ENCODE data around the gene LRP5.
"Not testable (repeated sequence)": the region's sequence is repeated elsewhere in the genome, so short reads cannot be mapped to it uniquely, and the experiment has no call there.

The LRP5 gene

DNA sequence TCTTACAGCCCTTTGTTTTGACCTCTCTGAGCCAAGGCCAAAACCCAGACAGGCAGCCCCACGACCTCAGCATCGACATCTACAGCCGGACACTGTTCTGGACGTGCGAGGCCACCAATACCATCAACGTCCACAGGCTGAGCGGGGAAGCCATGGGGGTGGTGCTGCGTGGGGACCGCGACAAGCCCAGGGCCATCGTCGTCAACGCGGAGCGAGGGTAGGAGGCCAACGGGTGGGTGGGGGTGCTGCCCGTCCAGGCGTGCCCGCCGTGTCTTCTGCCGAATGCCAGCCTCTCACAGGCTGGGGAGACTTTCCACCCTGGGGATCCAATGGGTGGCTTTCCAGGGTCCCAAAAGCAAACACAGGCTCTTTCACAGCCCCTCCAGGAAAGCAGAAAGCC, 111.1 kb downstream of the LRP5 start:
- no peak for DNase-seq (ENCODE audit: low read depth in 3 of 3)

DNA sequence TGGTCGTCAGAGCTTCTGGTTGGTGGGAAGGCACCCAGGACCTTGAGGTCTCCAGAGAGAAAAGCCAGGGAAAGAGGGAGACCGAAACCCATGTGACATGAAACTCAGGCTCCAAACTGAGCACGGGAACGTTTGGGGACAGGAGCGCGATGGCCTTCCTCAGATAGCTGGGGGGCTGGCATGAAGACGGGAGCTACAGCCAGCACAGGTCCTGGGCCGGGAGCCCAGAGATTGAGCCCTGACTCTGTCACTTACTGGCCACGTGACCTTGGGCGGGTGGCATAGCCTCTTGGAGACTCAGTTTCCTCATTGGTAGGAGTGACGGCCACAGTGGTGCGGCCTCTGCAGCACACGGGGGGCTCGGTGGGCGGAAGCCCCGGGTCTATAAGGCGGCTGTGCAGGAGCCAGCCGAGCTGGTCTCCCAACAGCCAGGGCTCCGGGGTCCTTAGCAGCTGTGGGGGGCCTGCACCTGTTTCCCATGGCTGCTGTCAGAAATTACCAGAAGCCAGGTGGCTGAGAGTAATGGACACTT, 111.8 kb downstream of the LRP5 start:
- no peak for DNase-seq (ENCODE audit: low read depth in 3 of 3)

GRCh38 chr11:68424981-68425865, 112.8 kb downstream of the LRP5 start:
- DNase-seq (ENCODE audit: low read depth in 3 of 3), result no peak

DNA sequence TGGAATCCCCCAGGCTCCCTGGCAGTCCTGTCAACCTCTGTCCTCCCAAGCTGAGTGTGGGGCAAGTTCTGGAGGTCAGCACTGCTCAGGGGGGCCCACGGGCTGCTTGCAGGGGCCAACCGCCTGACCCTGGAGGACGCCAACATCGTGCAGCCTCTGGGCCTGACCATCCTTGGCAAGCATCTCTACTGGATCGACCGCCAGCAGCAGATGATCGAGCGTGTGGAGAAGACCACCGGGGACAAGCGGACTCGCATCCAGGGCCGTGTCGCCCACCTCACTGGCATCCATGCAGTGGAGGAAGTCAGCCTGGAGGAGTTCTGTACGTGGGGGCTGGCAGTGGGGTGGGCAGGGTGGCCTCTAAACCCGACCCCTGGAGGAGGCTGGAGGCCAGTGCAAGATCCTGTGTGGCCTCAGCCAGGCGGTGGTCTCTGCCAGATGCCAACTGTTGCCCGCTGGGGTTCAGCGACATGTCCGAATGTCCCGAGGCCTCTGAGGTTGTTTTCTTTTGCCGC, 113.5 kb downstream of the LRP5 start:
- no peak for DNase-seq (ENCODE audit: low read depth in 3 of 3)

GRCh38 chr11:68429661-68430060, 117.3 kb downstream of the LRP5 start:
- no peak for DNase-seq (ENCODE audit: low read depth in 3 of 3)

DNA sequence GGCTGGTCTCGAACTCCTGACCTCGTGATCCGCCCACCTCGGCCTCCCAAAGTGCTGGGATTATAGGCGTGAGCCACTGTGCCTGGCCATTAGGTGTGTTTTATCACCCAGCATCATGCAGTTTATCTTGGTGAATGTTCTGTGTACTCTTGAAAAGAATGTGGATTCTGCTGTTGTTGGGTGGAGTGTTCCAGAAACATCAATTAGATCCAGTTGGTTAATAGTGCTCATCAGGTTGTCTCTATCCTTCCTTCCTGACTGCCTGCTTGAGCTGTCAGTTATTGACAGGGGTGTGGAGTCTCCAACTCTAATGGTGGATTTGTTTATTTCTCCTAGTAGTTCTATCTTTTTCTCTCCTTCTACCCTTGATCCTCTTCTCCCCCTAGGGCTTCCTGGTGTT, 118.0 kb downstream of the LRP5 start:
- DNase-seq (ENCODE audit: low read depth in 3 of 3), result no peak

DNA sequence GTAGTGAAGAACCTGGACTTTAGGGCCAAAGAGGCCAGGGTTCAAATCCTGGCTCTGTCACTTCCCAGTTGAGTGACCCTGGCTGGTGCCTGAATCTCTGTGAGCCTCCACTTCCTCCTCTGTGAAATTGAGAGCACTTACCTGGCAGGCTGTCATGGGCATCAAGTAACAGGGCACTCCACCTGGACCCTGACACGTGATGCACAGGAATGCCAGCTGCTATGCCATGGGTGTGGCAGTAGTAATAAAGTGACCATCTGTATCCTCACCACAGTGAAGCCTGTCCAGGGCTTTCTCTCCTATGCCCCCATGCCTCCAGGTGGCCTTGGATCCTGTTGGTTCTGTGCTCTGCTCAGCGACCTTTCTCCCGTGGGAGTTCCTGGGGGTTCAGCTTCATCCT, 118.4 kb downstream of the LRP5 start:
- no peak for DNase-seq (ENCODE audit: low read depth in 3 of 3)

DNA sequence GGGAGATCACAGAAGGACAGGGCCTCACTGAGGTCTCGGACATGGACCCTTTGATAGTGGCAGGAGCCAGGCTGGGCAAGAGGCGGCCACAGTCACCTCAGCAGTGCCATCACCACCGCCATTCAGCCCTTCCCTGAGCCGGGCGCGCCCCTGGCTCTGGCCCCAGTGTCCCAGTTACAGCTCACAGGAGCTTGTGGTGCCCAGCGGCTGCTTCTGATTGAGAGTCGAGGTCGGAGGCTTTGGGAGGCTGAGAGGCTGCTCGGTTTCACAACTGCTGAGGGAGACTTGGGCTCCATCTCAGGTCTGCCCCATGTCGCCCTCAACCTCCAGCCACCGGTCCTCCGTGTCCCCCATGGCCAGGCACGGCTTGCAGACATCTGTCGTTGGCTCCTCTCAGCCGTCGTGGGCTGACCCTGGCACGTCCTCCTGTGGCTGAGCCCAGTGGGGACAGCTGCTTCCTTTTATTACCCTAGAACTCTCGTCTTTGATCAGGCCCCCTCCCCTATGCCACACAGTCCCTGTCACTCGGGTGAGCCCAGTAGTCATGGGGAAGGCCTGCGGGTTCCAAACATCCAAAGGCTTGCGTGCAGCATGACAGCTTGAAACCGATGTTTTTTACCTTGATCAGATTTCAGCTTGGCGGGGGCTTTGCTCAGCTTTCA, 119.7 kb downstream of the LRP5 start:
- DNase-seq (ENCODE audit: low read depth in 3 of 3), result no peak

- DNase-seq (ENCODE audit: low read depth in 3 of 3), result no peak
Measured at GRCh38 chr11:68432874-68433273, 120.5 kb downstream of the LRP5 start.

- DNase-seq (ENCODE audit: low read depth in 3 of 3), result no peak
Measured at GRCh38 chr11:68433541-68433940, 121.2 kb downstream of the LRP5 start.

GRCh38 chr11:68434159-68434558, 121.8 kb downstream of the LRP5 start:
- DNase-seq (ENCODE audit: low read depth in 3 of 3), result not testable (repeated sequence)

GRCh38 chr11:68436162-68436888, 123.9 kb downstream of the LRP5 start:
- DNase-seq (ENCODE audit: low read depth in 3 of 3), result no peak

GRCh38 chr11:68436985-68437926, 124.9 kb downstream of the LRP5 start:
- no peak for DNase-seq (ENCODE audit: low read depth in 3 of 3)

GRCh38 chr11:68437927-68438657, 125.7 kb downstream of the LRP5 start:
- DNase-seq (ENCODE audit: low read depth in 3 of 3), result no peak

GRCh38 chr11:68438658-68439259, 126.4 kb downstream of the LRP5 start:
- no peak for DNase-seq (ENCODE audit: low read depth in 3 of 3)

DNA sequence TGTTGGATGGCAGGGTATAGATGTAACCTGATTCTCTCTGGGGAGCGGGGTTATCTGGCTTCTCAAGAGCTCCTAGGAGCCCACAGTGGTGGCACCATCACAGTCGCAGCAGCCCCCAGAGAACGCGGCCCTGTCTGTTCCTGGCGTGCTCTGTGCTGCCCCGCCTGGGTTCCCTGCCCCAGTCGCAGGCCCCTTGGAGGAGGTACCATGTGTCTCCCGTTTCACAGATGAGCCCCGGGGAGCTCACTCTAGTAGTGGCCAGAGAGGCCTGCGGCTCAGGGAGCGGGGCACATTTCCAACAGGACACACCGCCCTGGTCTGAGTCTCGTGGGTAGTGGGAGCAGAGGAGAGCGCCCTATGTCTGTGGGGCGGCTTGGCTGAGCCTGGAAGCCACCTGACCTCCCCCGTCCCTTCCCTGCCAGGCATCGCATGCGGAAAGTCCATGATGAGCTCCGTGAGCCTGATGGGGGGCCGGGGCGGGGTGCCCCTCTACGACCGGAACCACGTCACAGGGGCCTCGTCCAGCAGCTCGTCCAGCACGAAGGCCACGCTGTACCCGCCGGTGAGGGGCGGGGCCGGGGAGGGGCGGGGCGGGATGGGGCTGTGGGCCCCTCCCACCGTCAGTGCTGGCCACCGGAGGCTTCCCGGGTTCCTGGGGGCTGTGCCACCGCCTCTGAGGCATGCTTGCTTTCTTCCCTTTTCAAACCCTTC, 127.1 kb downstream of the LRP5 start:
- DNase-seq (ENCODE audit: low read depth in 3 of 3), result no peak

GRCh38 chr11:68440224-68440623, 127.8 kb downstream of the LRP5 start:
- DNase-seq (ENCODE audit: low read depth in 3 of 3), result no peak

DNA sequence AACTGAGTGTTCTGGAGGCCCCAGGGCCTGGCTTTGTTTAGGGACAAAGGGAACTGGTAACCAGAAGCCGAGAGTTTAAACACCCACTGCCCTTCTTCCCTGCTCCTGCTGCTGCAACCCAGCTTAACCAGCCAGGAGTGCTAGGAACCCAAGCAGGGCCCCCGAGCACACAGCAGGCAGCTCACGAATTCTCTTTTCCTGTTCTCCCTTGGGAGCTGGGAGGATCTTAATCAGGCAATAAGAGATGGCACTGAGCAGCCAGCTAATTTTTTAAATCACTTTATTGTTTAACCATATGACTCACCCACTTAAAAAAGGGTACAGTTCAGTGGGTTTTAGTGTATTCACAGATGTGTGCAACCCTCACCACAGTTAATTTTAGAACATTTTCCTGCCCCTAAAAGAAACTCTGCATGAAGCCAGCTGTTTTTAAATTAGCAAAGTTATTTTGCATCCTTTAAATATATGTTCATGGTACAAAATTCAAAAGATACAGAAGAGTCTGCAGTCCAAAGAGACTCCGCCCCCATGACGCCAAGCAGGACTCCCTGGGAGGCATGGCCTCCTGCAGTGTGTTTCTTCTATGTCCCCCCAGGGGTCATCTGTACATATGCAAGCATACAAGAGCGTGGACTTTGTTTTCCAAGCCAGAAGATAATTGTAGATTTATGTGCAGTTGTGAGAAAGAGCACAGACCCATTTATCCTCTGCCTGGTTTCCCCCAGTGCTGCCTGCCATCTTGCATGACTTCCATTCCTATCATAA, 129.3 kb downstream of the LRP5 start:
- DNase-seq (ENCODE audit: low read depth in 3 of 3), result no peak

Measured in stimulated activated CD4-positive, alpha-beta T cell treated with anti-CD3 and anti-CD28 coated beads, TNF-alpha, amount 100 ng/mL, for 48 hours (primary cell).